ENCODE data around the gene DOCK1.
"Not testable (repeated sequence)": the region's sequence is repeated elsewhere in the genome, so short reads cannot be mapped to it uniquely, and the experiment has no call there.

DOCK1 gene

GRCh38 chr10:126904818-126905701, at the start of gene DOCK1:
Gene DOCK1, plus strand, starts transcription at chr10:126905428. Its CDS starts 90 bp downstream, at chr10:126905518.
- DNase-seq (ENCODE audit: low spot score in 2 of 2) = no peak
- H3K4me3 Mint-ChIP-seq = peak within 1 kb of the TSS; percentile 43
- ATAC-seq = peak; percentile 40
- no peaks in the 10 kb centered on the region for H3K36me3 Mint-ChIP-seq
- H3K4me1 Mint-ChIP-seq = peaks cover 6% of the 10 kb centered on the region
- no peak within 1 kb of the TSS for H3K27ac Mint-ChIP-seq
- no peaks in the 10 kb centered on the region for H3K9me3 Mint-ChIP-seq

- ATAC-seq (no peak), DNase-seq (ENCODE audit: low spot score in 2 of 2) (no peak)
- H3K9me3 Mint-ChIP-seq = peaks cover 7% of the 10 kb centered on the region
Measured at GRCh38 chr10:126857178-126857806, 47.9 kb upstream of the DOCK1 start.

GRCh38 chr10:126867567-126868365, 37.5 kb upstream of the DOCK1 start:
- H3K27ac Mint-ChIP-seq = no peak overlapping the region
- H3K4me1 Mint-ChIP-seq = no peaks in the 10 kb centered on the region
- no peaks in the 10 kb centered on the region for H3K36me3 Mint-ChIP-seq
- H3K4me3 Mint-ChIP-seq = no peak overlapping the region
- no peak for DNase-seq (ENCODE audit: low spot score in 2 of 2)
- ATAC-seq = no peak
- peaks cover 3% of the 10 kb centered on the region for H3K9me3 Mint-ChIP-seq

More at GRCh38 chr10:126857178-126857806, 47.9 kb upstream of the DOCK1 start:
- no peak overlapping the region for H3K4me3 Mint-ChIP-seq
- H3K27ac Mint-ChIP-seq = no peak overlapping the region
- H3K4me1 Mint-ChIP-seq = no peaks in the 10 kb centered on the region
- no peaks in the 10 kb centered on the region for H3K36me3 Mint-ChIP-seq

- Mint-ChIP-seq H3K27ac (no peak overlapping the region), H3K4me1 (no peaks in the 10 kb centered on the region), H3K9me3 (peaks cover 3% of the 10 kb centered on the region), H3K36me3 (no peaks in the 10 kb centered on the region), H3K4me3 (no peak overlapping the region)
- DNase-seq (ENCODE audit: low spot score in 2 of 2) (no peak), ATAC-seq (no peak)
Measured at GRCh38 chr10:126868371-126868770, 36.9 kb upstream of the DOCK1 start.

GRCh38 chr10:126872135-126872534, 33.1 kb upstream of the DOCK1 start:
- Mint-ChIP-seq H3K27ac (no peak overlapping the region), H3K36me3 (no peaks in the 10 kb centered on the region), H3K4me1 (no peaks in the 10 kb centered on the region), H3K4me3 (no peak overlapping the region), H3K9me3 (peaks cover 5% of the 10 kb centered on the region)
- DNase-seq (ENCODE audit: low spot score in 2 of 2) (no peak), ATAC-seq (no peak)

- peaks cover 5% of the 10 kb centered on the region for H3K9me3 Mint-ChIP-seq
- no peaks in the 10 kb centered on the region for H3K4me1 Mint-ChIP-seq
- H3K27ac Mint-ChIP-seq = no peak overlapping the region
- ATAC-seq (no peak), DNase-seq (ENCODE audit: low spot score in 2 of 2) (no peak)
- H3K4me3 Mint-ChIP-seq = no peak overlapping the region
- H3K36me3 Mint-ChIP-seq = no peaks in the 10 kb centered on the region
Measured at GRCh38 chr10:126872768-126873167, 32.5 kb upstream of the DOCK1 start.

GRCh38 chr10:126876456-126876855, 28.8 kb upstream of the DOCK1 start:
- Mint-ChIP-seq H3K9me3 (peaks cover 12% of the 10 kb centered on the region), H3K36me3 (no peaks in the 10 kb centered on the region), H3K27ac (no peak overlapping the region), H3K4me3 (no peak overlapping the region), H3K4me1 (no peaks in the 10 kb centered on the region)
- ATAC-seq = no peak
- DNase-seq (ENCODE audit: low spot score in 2 of 2) = no peak

GRCh38 chr10:126877390-126877789, 27.8 kb upstream of the DOCK1 start:
- H3K27ac Mint-ChIP-seq = no peak overlapping the region
- ATAC-seq = no peak
- H3K36me3 Mint-ChIP-seq = no peaks in the 10 kb centered on the region
- peaks cover 13% of the 10 kb centered on the region for H3K9me3 Mint-ChIP-seq
- H3K4me3 Mint-ChIP-seq = no peak overlapping the region
- no peak for DNase-seq (ENCODE audit: low spot score in 2 of 2)
- no peaks in the 10 kb centered on the region for H3K4me1 Mint-ChIP-seq

- Mint-ChIP-seq H3K4me1 (no peaks in the 10 kb centered on the region), H3K4me3 (no peak overlapping the region), H3K27ac (no peak overlapping the region), H3K9me3 (peaks cover 13% of the 10 kb centered on the region), H3K36me3 (no peaks in the 10 kb centered on the region)
- DNase-seq (ENCODE audit: low spot score in 2 of 2) (no peak), ATAC-seq (no peak)
Measured at GRCh38 chr10:126878594-126878993, 26.6 kb upstream of the DOCK1 start.

- Mint-ChIP-seq H3K36me3 (no peaks in the 10 kb centered on the region), H3K9me3 (peaks cover 8% of the 10 kb centered on the region), H3K4me3 (no peak overlapping the region), H3K4me1 (no peaks in the 10 kb centered on the region), H3K27ac (no peak overlapping the region)
- no peak for DNase-seq (ENCODE audit: low spot score in 2 of 2)
- ATAC-seq = no peak
Measured at GRCh38 chr10:126880926-126881325, 24.3 kb upstream of the DOCK1 start.

- ATAC-seq; H3K4me1 Mint-ChIP-seq; DNase-seq (ENCODE audit: low spot score in 2 of 2); H3K4me3 Mint-ChIP-seq; H3K9me3 Mint-ChIP-seq; H3K36me3 Mint-ChIP-seq; H3K27ac Mint-ChIP-seq: not testable (repeated sequence)
Measured at GRCh38 chr10:126882055-126882454, 23.2 kb upstream of the DOCK1 start.

- not testable (repeated sequence) for ATAC-seq; H3K4me3 Mint-ChIP-seq; DNase-seq (ENCODE audit: low spot score in 2 of 2); H3K4me1 Mint-ChIP-seq; H3K27ac Mint-ChIP-seq; H3K36me3 Mint-ChIP-seq; H3K9me3 Mint-ChIP-seq
Measured at GRCh38 chr10:126888436-126888835, 16.8 kb upstream of the DOCK1 start.

GRCh38 chr10:126889421-126889820, 15.8 kb upstream of the DOCK1 start:
- no peak overlapping the region for H3K4me3 Mint-ChIP-seq
- no peaks in the 10 kb centered on the region for H3K4me1 Mint-ChIP-seq
- H3K9me3 Mint-ChIP-seq = peaks cover 4% of the 10 kb centered on the region
- ATAC-seq (no peak), DNase-seq (ENCODE audit: low spot score in 2 of 2) (no peak)
- no peaks in the 10 kb centered on the region for H3K36me3 Mint-ChIP-seq
- H3K27ac Mint-ChIP-seq = no peak overlapping the region

- ATAC-seq; H3K9me3 Mint-ChIP-seq; H3K27ac Mint-ChIP-seq; H3K4me3 Mint-ChIP-seq; DNase-seq (ENCODE audit: low spot score in 2 of 2); H3K4me1 Mint-ChIP-seq; H3K36me3 Mint-ChIP-seq: not testable (repeated sequence)
Measured at GRCh38 chr10:126890797-126891196, 14.4 kb upstream of the DOCK1 start.
